A673 (cell line): ENCODE measurements around the gene TRIM27. TPM values are rescaled to one million over a fixed set of nuclear protein-coding genes. Genes with fewer than 3 reads are reported as not detected.
"Not testable (repeated sequence)": the region's sequence is repeated elsewhere in the genome, so short reads cannot be mapped to it uniquely, and the experiment has no call there.

Source experiments
- Bru-seq: library from RNA; stranded (reverse); fragments of 400-500 nt; gene quantifications from one replicate; lab custom pipeline; 2021; lab: Mats Ljungman, UMichigan
- BruChase-seq, 2 experiments: library from RNA; stranded (reverse); fragments of 400-500 nt; gene quantifications; one replicate each; lab custom pipeline; 2021; lab: Mats Ljungman, UMichigan
- BruUV-seq: library from RNA; stranded (reverse); fragments of 400-500 nt; replicated peaks from 2 replicates; lab custom pipeline; 2021; lab: Mats Ljungman, UMichigan
- CTCF ChIA-PET: fragments of 300-600 bp; sonication (Branson Sonifier 250); formaldehyde crosslinking; loops from one replicate; lab custom pipeline; 2022; ENCODE audit warnings: antibody characterized with exemption; lab: Charles Lee
- POLR2A ChIA-PET: fragments of 300-600 bp; sonication (Branson Sonifier 250); formaldehyde crosslinking; loops from one replicate; lab custom pipeline; 2022; ENCODE audit warnings: antibody characterized with exemption; ENCODE audit not compliant: low non-redundant PET; lab: Charles Lee
- DNase-seq: peaks from one replicate; pipeline ENCODE4 v3.0.0-alpha.2; 2015; ENCODE audit warnings: low spot score
- H3K27ac ChIP-seq: fragments of 200-600 bp; sonication (generic); 2 replicates; pipeline ENCODE4 v1.5.1; 2016; ENCODE audit warnings: mixed run types, low read depth, mild to moderate bottlenecking, mixed read lengths, antibody characterized with exemption, low read length; ENCODE audit not compliant: poor library complexity, severe bottlenecking
- H3K27me3 ChIP-seq: fragments of 200-600 bp; sonication (generic); replicated peaks from 2 replicates; pipeline ENCODE4 v1.6.1; 2017; ENCODE audit warnings: mixed run types, low read depth, mild to moderate bottlenecking, mixed read lengths, antibody characterized with exemption, low read length; ENCODE audit not compliant: insufficient read depth, poor library complexity
- H3K36me3 ChIP-seq: fragments of 200-600 bp; sonication (generic); 2 replicates; pipeline ENCODE4 v1.6.1; 2016; ENCODE audit warnings: mixed run types, mild to moderate bottlenecking, mixed read lengths, antibody characterized with exemption, low read length; ENCODE audit not compliant: insufficient read depth, poor library complexity, severe bottlenecking
- H3K4me1 ChIP-seq: fragments of 200-600 bp; sonication (generic); 2 replicates; pipeline ENCODE4 v1.6.1; 2017; ENCODE audit warnings: mixed run types, mild to moderate bottlenecking, mixed read lengths, antibody characterized with exemption, low read length; ENCODE audit not compliant: insufficient read depth, poor library complexity, severe bottlenecking
- H3K4me3 ChIP-seq: fragments of 200-600 bp; sonication (generic); 2 replicates; pipeline ENCODE4 v1.5.1; 2016; ENCODE audit warnings: low read depth, mixed run types, mild to moderate bottlenecking, mixed read lengths, low read length; ENCODE audit not compliant: poor library complexity, severe bottlenecking
- H3K9me3 ChIP-seq: fragments of 200-600 bp; sonication (generic); 2 replicates; pipeline ENCODE4 v1.6.1; 2016; ENCODE audit warnings: mixed run types, low read depth, mild to moderate bottlenecking, mixed read lengths, antibody characterized with exemption, low read length; ENCODE audit not compliant: poor library complexity, severe bottlenecking
- CTCF ChIP-seq: fragments of 300-800, 200-600 bp; sonication (generic); conservative IDR thresholded peaks from 2 replicates; pipeline ENCODE4 v1.5.1; 2017; ENCODE audit warnings: low read depth, mild to moderate bottlenecking, antibody characterized with exemption, low read length, moderate library complexity, mixed read lengths
- EZH2 ChIP-seq: fragments of 200-600 bp; sonication (generic); IDR thresholded peaks from 2 replicates; pipeline ENCODE4 v1.6.1; 2017; ENCODE audit warnings: borderline replicate concordance, low read depth, mild to moderate bottlenecking, mixed read lengths, antibody characterized with exemption, low read length; ENCODE audit not compliant: poor library complexity, severe bottlenecking
- intact Hi-C: fragments of 100-400 bp; cut with micrococcal nuclease; formaldehyde crosslinking; loops from one replicate; pipeline ENCODE4 v1.10.0; 2022; ENCODE audit not compliant: unreplicated experiment
- long read RNA-seq: library from polyadenylated mRNA; stranded (forward); transcript quantifications from one replicate; pipeline ENCODE4 v2.0.0, GENCODE V29; 2022
- total RNA-seq: library from RNA; stranded (reverse); gene quantifications from 2 replicates; pipeline ENCODE4 v1.2.3, GENCODE V29; 2021

Gene TRIM27
- total RNA-seq (70.5 and 81.1 TPM in 2 replicates), Bru-seq, nascent RNA (percentile 86 among the genes with signal in this experiment), BruChase-seq, experiment 1, labeled RNA remaining after a 2-hour chase (percentile 93 among the genes with signal in this experiment), BruChase-seq, experiment 2, labeled RNA remaining after a 6-hour chase (percentile 85 among the genes with signal in this experiment)
- long read RNA-seq, full-length matches to known transcripts: 122 of 153 reads
- long read RNA-seq, partial matches to known transcripts: 6 of 153 reads
- long read RNA-seq, other reads (novel, unspliced or antisense): 25 of 153 reads

- Histone ChIP-seq H3K27ac (peak within 1 kb of the TSS; percentile 88), H3K4me1 (peaks cover 12% of the 10 kb centered on the region), H3K4me3 (peak within 1 kb of the TSS; percentile 99), H3K9me3 (no peaks in the 10 kb centered on the region), H3K27me3 (no peaks in the 10 kb centered on the region), H3K36me3 (peaks cover 30% of the 10 kb centered on the region)
- CTCF ChIA-PET: no interaction called here
- DNase-seq: peak; percentile 90
- intact Hi-C loops: no loop called here
- no TSS peak for BruUV-seq
- POLR2A ChIA-PET: no interaction called here
- TF ChIP-seq EZH2 (no peak), CTCF (no peak)
Observed at GRCh38 chr6:28923318-28924102, at the start of gene TRIM27. TSS of gene TRIM27 (minus strand) at chr6:28923985. CDS start at chr6:28923632, 353 bp downstream.

GRCh38 chr6:28970056-28970455 lies 46.3 kb upstream of the TRIM27 start:
- intact Hi-C loops, POLR2A ChIA-PET, H3K4me3 ChIP-seq, H3K9me3 ChIP-seq, H3K36me3 ChIP-seq, CTCF ChIA-PET, H3K27me3 ChIP-seq, DNase-seq, BruUV-seq, H3K27ac ChIP-seq, H3K4me1 ChIP-seq: not testable (repeated sequence)

- H3K9me3 ChIP-seq: no peaks in the 10 kb centered on the region
- no TSS peak for BruUV-seq
- H3K27ac ChIP-seq: no peak overlapping the region
- DNase-seq: no peak
- POLR2A ChIA-PET: no interaction called here
- intact Hi-C loops: no loop called here
- H3K27me3 ChIP-seq: no peaks in the 10 kb centered on the region
- no peak overlapping the region for H3K4me3 ChIP-seq
- H3K4me1 ChIP-seq: no peaks in the 10 kb centered on the region
- CTCF ChIA-PET: no interaction called here
- TF ChIP-seq CTCF: no peak
- no peak for TF ChIP-seq EZH2
- H3K36me3 ChIP-seq: no peaks in the 10 kb centered on the region
Observed at GRCh38 chr6:28969129-28969528, 45.3 kb upstream of the TRIM27 start.
